Common myeloid progenitor, CD34-positive (primary cell): ENCODE measurements around the gene TUSC2.

Source experiments
- CTCF ChIA-PET: fragments of 350-600 bp; sonication (Branson Sonifier 250); formaldehyde crosslinking; loops from one replicate; lab custom pipeline; 2021; ENCODE audit warnings: antibody characterized with exemption; lab: Charles Lee
- POLR2A ChIA-PET: fragments of 350-600 bp; sonication (Branson Sonifier 250); formaldehyde crosslinking; loops from one replicate; lab custom pipeline; 2021; ENCODE audit warnings: antibody characterized with exemption; lab: Charles Lee
- DNase-seq, 3 donors: peaks; one replicate each; pipeline versions ENCODE4 v3.0.0 to v3.0.0-alpha.2; 2013
- H3K27ac ChIP-seq, 2 experiments: 1 replicate in 1 of 2; 2 replicates in 1 of 2; pipeline ENCODE4 v1.7.0; 2013; ENCODE audit warnings: inconsistent platforms in 2 of 2, low read length in 2 of 2, mild to moderate bottlenecking in 2 of 2, low read depth in 1 of 2, moderate library complexity in 1 of 2; ENCODE audit not compliant: severe bottlenecking in 2 of 2, insufficient read depth in 1 of 2, poor library complexity in 1 of 2
- H3K27me3 ChIP-seq, 5 experiments: replicated peaks in 2 of 5; 1 replicate in 3 of 5; 2 replicates in 2 of 5; pipeline versions ENCODE4 v1.6.1 to v1.7.0; 2013; ENCODE audit warnings: low read length in 4 of 5, mild to moderate bottlenecking in 2 of 5, moderate library complexity in 2 of 5, inconsistent platforms in 1 of 5; ENCODE audit not compliant: insufficient read depth in 5 of 5, control insufficient read depth in 4 of 5
- H3K36me3 ChIP-seq, 4 experiments: 1 replicate in 2 of 4; 2 replicates in 2 of 4; pipeline versions ENCODE4 v1.6.1 to v1.7.0; 2013; ENCODE audit warnings: low read length in 3 of 4, control low read depth in 1 of 4, mild to moderate bottlenecking in 1 of 4; ENCODE audit not compliant: control insufficient read depth in 4 of 4, insufficient read depth in 4 of 4
- H3K4me1 ChIP-seq, 4 experiments: 1 replicate in 3 of 4; 2 replicates in 1 of 4; pipeline versions ENCODE4 v1.6.1 to v1.7.1; 2013; ENCODE audit warnings: low read length in 3 of 4, mild to moderate bottlenecking in 3 of 4, control low read depth in 1 of 4, inconsistent platforms in 1 of 4, moderate library complexity in 1 of 4; ENCODE audit not compliant: control insufficient read depth in 4 of 4, insufficient read depth in 4 of 4; ENCODE audit errors: control extremely low read depth in 1 of 4
- H3K4me3 ChIP-seq, 7 experiments: 1 replicate in 4 of 7; 2 replicates in 3 of 7; pipeline versions ENCODE4 v1.5.1 to v1.7.0; 2013; ENCODE audit warnings: mild to moderate bottlenecking in 7 of 7, low read length in 6 of 7, moderate library complexity in 6 of 7, inconsistent platforms in 2 of 7, low read depth in 2 of 7, control low read depth in 1 of 7; ENCODE audit not compliant: insufficient read depth in 4 of 7, control insufficient read depth in 1 of 7; ENCODE audit errors: extremely low read depth in 1 of 7
- H3K9me3 ChIP-seq, 5 experiments: 1 replicate in 4 of 5; 2 replicates in 1 of 5; pipeline versions ENCODE4 v1.6.1 to v1.7.1; 2013; ENCODE audit warnings: low read length in 4 of 5, mild to moderate bottlenecking in 2 of 5, inconsistent platforms in 1 of 5, low read depth in 1 of 5, moderate library complexity in 1 of 5; ENCODE audit not compliant: control insufficient read depth in 4 of 5, insufficient read depth in 2 of 5; ENCODE audit errors: control extremely low read depth in 1 of 5
- WGBS: methylation state at CpG from one replicate; pipeline ENCODE4 v1.1.5; 2013; ENCODE audit not compliant: insufficient coverage; 5-methylcytosine and 5-hydroxymethylcytosine counted together

TUSC2 gene

DNA sequence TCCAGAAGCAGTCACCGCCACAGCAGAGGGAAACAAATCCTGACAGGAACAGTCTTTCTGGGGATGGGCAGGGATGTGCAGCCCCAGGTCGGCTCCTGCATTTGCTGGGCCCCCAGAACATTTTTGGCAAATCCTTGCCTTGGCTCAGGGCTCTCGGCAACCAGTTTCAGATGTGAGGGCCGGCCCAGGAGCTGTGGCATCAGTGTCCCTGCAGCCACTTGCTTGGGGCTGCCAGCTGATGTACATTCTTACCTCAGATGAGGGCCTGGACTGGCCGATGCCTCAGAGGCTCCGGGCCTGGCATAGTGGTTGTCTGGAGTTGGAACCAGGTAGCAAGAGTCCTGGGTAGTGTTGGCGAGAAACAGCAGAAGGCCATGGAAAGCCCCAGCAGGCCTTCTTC, 26.8 kb upstream of the TUSC2 start:
- H3K27me3 ChIP-seq, result no peaks in the 10 kb centered on the region
- ChIA-PET CTCF (interaction anchor here (1.6 to 4.3 kb wide), 4 partner anchors 7 to 31 kb away, joined by 7 to 29 read pairs (median 14); partner anchors contain the start of gene ZMYND10), POLR2A (no interaction called here)
- no peaks in the 10 kb centered on the region for H3K9me3 ChIP-seq
- H3K4me1 ChIP-seq, result peaks cover 13 to 64% (median 57%) of the 10 kb centered on the region in 4 experiments
- 98% methylated on average over 6 of the region's 7 CpGs for WGBS
- peaks cover 0 to 61% (median 38%) of the 10 kb centered on the region in 4 experiments for H3K36me3 ChIP-seq
- no peak overlapping the region for H3K4me3 ChIP-seq
- no peak for DNase-seq
- H3K27ac ChIP-seq, result no peak overlapping the region

DNA sequence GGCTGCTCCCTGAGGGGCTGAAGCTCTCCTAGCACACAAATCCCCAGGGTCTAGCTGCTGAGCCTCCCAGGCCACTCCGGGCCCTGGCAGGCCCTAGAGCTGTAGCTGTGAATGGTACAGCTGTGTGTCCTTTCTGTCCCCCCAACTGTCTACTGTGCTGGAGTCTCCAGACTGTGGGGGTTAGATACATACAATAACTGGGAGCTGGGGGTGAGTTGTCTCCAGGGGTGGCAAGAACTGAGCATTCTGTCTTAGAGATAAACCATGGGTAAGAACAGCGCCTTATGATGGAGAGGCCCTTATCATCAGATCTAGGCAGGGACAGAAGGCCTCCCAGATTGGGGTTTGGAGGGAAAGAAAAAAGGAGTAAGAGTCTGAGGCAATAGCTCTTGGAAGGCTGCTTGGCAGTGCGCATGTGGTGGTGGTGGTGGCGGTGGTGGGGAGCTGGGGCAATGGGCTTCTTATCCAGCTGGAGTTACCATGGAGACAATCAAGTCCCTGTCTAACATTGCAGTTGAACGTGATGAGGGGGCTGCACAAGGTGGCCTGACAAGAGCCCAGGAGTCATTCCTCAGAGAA, 26.3 kb upstream of the TUSC2 start:
- H3K27ac ChIP-seq, result no peak overlapping the region
- peaks cover 0 to 62% (median 39%) of the 10 kb centered on the region in 4 experiments for H3K36me3 ChIP-seq
- POLR2A ChIA-PET, result no interaction called here

DNA sequence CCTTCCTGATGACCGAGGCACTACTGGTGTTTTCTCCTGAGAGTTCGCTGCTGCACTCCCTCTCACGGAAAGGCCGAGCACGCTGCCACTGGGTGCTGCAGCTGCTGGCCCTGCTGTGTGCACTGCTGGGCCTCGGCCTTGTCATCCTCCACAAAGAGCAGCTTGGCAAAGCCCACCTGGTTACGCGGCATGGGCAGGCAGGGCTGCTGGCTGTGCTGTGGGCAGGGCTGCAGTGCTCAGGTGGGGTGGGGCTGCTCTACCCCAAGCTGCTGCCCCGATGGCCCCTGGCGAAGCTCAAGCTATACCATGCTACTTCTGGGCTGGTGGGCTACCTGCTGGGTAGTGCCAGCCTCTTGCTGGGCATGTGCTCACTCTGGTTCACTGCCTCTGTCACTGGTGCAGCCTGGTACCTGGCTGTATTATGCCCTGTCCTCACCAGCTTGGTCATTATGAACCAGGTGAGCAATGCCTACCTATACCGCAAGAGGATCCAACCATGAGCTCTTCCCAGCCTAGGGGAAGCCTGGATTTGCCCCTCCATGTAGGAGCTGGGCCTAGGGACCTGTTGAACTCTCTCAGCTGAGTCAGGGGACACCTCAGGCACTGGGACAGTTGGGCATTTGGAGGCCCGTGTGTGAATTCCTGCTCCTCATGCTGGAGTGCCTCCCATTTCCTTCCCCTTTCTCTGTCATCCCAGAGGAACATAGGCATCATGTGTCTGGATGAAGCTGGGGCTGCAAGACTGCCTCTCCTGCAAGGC, 25.4 kb upstream of the TUSC2 start:
- Histone ChIP-seq H3K36me3 (peaks cover 3 to 70% (median 45%) of the 10 kb centered on the region in 4 experiments), H3K4me3 (no peak overlapping the region), H3K27me3 (no peaks in the 10 kb centered on the region), H3K27ac (peak overlapping the region in 1 of 2 experiments; percentile 43), H3K4me1 (peaks cover 13 to 61% (median 53%) of the 10 kb centered on the region in 4 experiments), H3K9me3 (no peaks in the 10 kb centered on the region)
- ChIA-PET POLR2A (interaction anchor here (0.9 kb wide), 1 partner anchor 16 kb away, joined by 5 read pairs; no protein-coding TSS in a partner anchor), CTCF (interaction anchor here (0.9 to 3.8 kb wide), 13 partner anchors 10 to 217 kb away, joined by 3 to 18 read pairs (median 5); no protein-coding TSS in a partner anchor)
- WGBS, result 88% methylated on average over 9 of the region's 12 CpGs
- DNase-seq, result no peak

More for the DNA sequence above, 26.3 kb upstream of the TUSC2 start:
- H3K4me1 ChIP-seq, result peaks cover 13 to 66% (median 60%) of the 10 kb centered on the region in 4 experiments
- CTCF ChIA-PET, result interaction anchor here (1.0 to 4.3 kb wide), 11 partner anchors 7 to 216 kb away, joined by 3 to 29 read pairs (median 5); no protein-coding TSS in a partner anchor
- no peaks in the 10 kb centered on the region for H3K9me3 ChIP-seq
- peak in 1 of 3 donors; percentile 24 for DNase-seq
- H3K4me3 ChIP-seq, result no peak overlapping the region
- H3K27me3 ChIP-seq, result no peaks in the 10 kb centered on the region
- 95% methylated on average over 4 of the region's 5 CpGs for WGBS

DNA sequence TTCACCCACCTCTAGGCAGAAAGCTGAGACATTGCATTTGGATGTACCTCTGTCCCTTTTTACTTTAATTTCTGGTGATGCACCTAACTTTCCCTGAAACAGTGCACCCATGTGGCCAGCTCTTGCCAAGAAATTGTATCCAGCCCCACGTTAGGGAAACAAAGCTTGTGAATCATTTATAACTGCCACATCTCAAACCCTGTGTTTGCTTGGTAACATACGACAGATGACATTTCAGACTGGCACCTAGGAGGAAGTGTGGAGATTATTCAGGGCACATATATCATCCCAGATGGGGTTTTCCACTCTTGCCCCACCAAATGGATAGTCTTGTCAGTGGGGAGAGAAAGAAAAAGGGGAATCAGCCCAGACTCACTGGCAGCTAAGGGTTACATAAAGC, 24.8 kb upstream of the TUSC2 start:
- H3K36me3 ChIP-seq, result peaks cover 7 to 70% (median 50%) of the 10 kb centered on the region in 4 experiments
- peak overlapping the region in 1 of 2 experiments; percentile 43 for H3K27ac ChIP-seq

DNA sequence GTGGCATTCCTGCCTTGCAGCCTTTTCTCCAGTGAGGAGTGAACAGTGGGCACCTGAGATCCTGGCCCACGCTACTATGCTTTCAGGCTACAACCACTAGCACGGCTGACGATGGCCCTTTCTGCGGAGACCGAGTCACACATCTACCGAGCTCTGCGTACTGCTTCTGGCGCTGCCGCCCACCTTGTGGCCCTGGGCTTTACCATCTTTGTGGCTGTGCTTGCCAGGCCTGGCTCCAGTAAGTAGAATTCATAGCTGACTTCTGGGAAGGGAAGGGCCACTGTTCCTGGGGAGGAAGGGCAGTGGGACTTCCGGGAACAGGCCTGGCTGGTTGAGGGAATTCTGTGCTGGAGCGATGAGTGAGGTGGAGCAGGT, 23.3 kb upstream of the TUSC2 start:
- H3K4me3 ChIP-seq, result peak overlapping the region; percentile 62 to 87 (median 83)
- H3K27me3 ChIP-seq, result no peaks in the 10 kb centered on the region
- H3K27ac ChIP-seq, result peak overlapping the region; percentile 6 to 79
- POLR2A ChIA-PET, result interaction anchor here (1.3 kb wide), 1 partner anchor 14 kb away, joined by 5 read pairs; no protein-coding TSS in a partner anchor
- no peak for DNase-seq
- H3K9me3 ChIP-seq, result no peaks in the 10 kb centered on the region
- 60% methylated on average over 6 of the region's 11 CpGs for WGBS
- peaks cover 7 to 60% (median 46%) of the 10 kb centered on the region in 4 experiments for H3K36me3 ChIP-seq
- CTCF ChIA-PET, result interaction anchor here (1.2 to 6.2 kb wide), 4 partner anchors 7 to 41 kb away, joined by 3 to 51 read pairs (median 23); partner anchors contain the start of gene RASSF1
- peaks cover 4 to 48% (median 35%) of the 10 kb centered on the region in 4 experiments for H3K4me1 ChIP-seq

More for the DNA sequence above, 24.8 kb upstream of the TUSC2 start:
- no peaks in the 10 kb centered on the region for H3K27me3 ChIP-seq
- peak; percentile 58 to 87 (median 83) for DNase-seq
- H3K4me3 ChIP-seq, result no peak overlapping the region
- no peaks in the 10 kb centered on the region for H3K9me3 ChIP-seq
- peaks cover 10 to 55% (median 47%) of the 10 kb centered on the region in 4 experiments for H3K4me1 ChIP-seq
- 52% methylated on average over 2 of the region's 2 CpGs for WGBS
- ChIA-PET POLR2A (interaction anchor here (0.8 to 0.9 kb wide), 2 partner anchors 16 to 61 kb away, joined by 3 to 5 read pairs; partner anchors contain the start of gene IFRD2), CTCF (interaction anchor here (0.7 to 3.8 kb wide), 13 partner anchors 9 to 55 kb away, joined by 3 to 18 read pairs (median 5); no protein-coding TSS in a partner anchor)

DNA sequence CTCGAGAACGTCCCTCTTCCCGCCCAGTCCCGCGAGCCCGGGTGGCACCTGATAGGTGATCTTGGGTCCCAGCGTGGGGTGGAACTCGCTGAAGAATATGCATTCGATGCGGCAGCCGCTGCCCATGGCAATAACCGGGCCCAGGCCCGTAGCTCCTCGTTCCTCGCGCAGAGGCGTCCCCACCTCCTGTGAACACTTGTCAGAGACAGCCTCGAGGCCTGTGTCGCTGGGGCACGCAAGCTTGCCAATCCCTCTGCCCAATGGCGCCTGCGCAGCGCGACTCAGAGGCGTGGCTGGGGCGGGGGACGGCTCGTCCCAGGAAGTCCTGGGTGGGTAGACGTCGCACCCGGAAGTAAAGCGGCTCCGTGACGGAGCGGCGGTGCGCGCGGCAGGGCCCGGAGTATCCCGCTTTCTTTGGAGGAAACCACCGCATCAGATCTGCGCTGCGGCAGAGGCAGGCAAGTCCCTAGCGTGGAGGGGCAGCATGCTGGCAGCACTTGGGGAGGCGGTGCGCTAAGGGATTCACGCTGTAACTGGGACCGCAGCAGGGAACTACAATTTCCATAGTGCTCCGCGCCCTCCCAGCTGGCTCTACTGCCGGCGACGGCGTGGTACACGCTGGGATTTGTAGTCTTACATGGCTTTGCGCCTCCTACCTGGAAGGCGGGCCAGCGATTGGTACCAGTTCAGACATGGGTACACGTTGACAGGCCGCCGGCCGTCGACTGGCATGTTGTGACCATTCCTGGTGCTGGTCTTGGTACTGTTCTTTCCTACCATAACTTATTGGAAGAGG, 22.7 kb upstream of the TUSC2 start, which contains the start of the genes CYB561D2 and NPRL2:
TSS of gene CYB561D2 (plus strand) at position 336 of the 796 bp plus-strand sequence. CDS start 572 bp downstream, outside the sequence.
TSS of gene NPRL2 (minus strand) at position 249 of the 796 bp plus-strand sequence. CDS start at position 126, 123 bp downstream.
- peaks cover 2 to 49% (median 36%) of the 10 kb centered on the region in 4 experiments for H3K4me1 ChIP-seq
- ChIA-PET CTCF (interaction anchor here (1.2 to 6.2 kb wide), 5 partner anchors 12 to 222 kb away, joined by 3 to 51 read pairs (median 6); partner anchors contain the start of gene RASSF1), POLR2A (interaction anchor here (0.6 to 1.3 kb wide), 3 partner anchors 11 to 14 kb away, joined by 3 to 8 read pairs (median 5); no protein-coding TSS in a partner anchor)
- peak within 1 kb of the TSS; percentile 62 to 87 (median 83) for H3K4me3 ChIP-seq
- no peaks in the 10 kb centered on the region for H3K9me3 ChIP-seq
- peak; percentile 93 to 97 (median 96) for DNase-seq
- H3K27me3 ChIP-seq, result no peaks in the 10 kb centered on the region
- WGBS, result under 1% methylated on average over 58 of the region's 64 CpGs
- H3K36me3 ChIP-seq, result peaks cover 7 to 54% (median 40%) of the 10 kb centered on the region in 4 experiments
- H3K27ac ChIP-seq, result peak within 1 kb of the TSS; percentile 29 to 79
